Measurements from ENCODE around the gene CHD8. TPM values are rescaled to one million over a fixed set of nuclear protein-coding genes. Genes with fewer than 3 reads are reported as not detected.

Gene CHD8
- total RNA-seq, 4 donors from 2014 or later, result 67.3 to 122 (median 101) TPM

- H3K27me3 ChIP-seq, result no peaks in the 10 kb centered on the region
- H3K36me3 ChIP-seq, result peaks cover 52% of the 10 kb centered on the region
- TF ChIP-seq POLR2AphosphoS5 (IDR thresholded peaks at IDR 0.05) (no peak), POLR2A (IDR thresholded peaks at IDR 0.05) (no peak), CTCF (IDR thresholded peaks at IDR 0.05) (no peak), EP300 (IDR thresholded peaks at IDR 0.05) (no peak)
- 40% methylated on average over 2 of the region's 2 CpGs for WGBS
- H3K4me1 ChIP-seq, result peaks cover 30% of the 10 kb centered on the region
- no peaks in the 10 kb centered on the region for H3K9me3 ChIP-seq
- H3K4me3 ChIP-seq, result no peak overlapping the region
- no peak for DNase-seq (ENCODE audit: low spot score in 2 of 2)
- H3K27ac ChIP-seq, result peak overlapping the region; percentile 53
Observed at GRCh38 chr14:21431126-21431525, 24.8 kb downstream of the CHD8 start.

DNA sequence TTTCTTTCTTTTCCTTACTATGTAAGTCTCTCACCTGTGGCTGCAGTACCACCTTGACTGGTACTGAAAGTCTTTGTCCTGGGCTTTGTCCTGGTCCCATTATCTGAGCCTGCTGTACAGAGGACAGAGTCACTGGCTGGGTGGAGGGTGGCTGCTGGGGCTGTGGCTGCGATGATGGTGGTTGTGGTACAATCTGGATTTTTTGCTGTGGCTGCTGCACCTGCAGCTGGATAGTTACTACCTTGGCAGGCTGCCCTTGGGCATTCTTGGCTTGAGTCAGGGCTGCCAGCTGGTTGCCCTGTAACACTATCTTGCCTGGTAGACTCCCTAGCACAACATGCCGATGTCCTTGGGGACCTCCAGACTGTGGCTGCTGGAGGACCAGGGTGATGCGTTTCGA is 27.0 kb downstream of the CHD8 start:
- Histone ChIP-seq H3K4me3 (no peak overlapping the region), H3K36me3 (peaks cover 72% of the 10 kb centered on the region), H3K27ac (no peak overlapping the region), H3K4me1 (peaks cover 14% of the 10 kb centered on the region), H3K9me3 (no peaks in the 10 kb centered on the region), H3K27me3 (no peaks in the 10 kb centered on the region)
- TF ChIP-seq CTCF (IDR thresholded peaks at IDR 0.05), result no peak
- TF ChIP-seq POLR2A (IDR thresholded peaks at IDR 0.05), result no peak
- no peak for TF ChIP-seq EP300 (IDR thresholded peaks at IDR 0.05)
- DNase-seq (ENCODE audit: low spot score in 2 of 2), result no peak
- 86% methylated on average over 4 of the region's 4 CpGs for WGBS

- H3K4me1 ChIP-seq, result peaks cover 5% of the 10 kb centered on the region
- H3K27ac ChIP-seq, result no peak overlapping the region
- DNase-seq (ENCODE audit: low spot score in 2 of 2), result no peak
- peaks cover 94% of the 10 kb centered on the region for H3K36me3 ChIP-seq
- TF ChIP-seq POLR2AphosphoS5 (IDR thresholded peaks at IDR 0.05) (no peak), CTCF (IDR thresholded peaks at IDR 0.05) (no peak), POLR2A (IDR thresholded peaks at IDR 0.05) (no peak), EP300 (IDR thresholded peaks at IDR 0.05) (no peak)
- no peak overlapping the region for H3K4me3 ChIP-seq
- WGBS, result 97% methylated on average over 1 of the region's 1 CpG
- no peaks in the 10 kb centered on the region for H3K9me3 ChIP-seq
- H3K27me3 ChIP-seq, result no peaks in the 10 kb centered on the region
Observed at GRCh38 chr14:21426692-21427091, 29.2 kb downstream of the CHD8 start.

DNA sequence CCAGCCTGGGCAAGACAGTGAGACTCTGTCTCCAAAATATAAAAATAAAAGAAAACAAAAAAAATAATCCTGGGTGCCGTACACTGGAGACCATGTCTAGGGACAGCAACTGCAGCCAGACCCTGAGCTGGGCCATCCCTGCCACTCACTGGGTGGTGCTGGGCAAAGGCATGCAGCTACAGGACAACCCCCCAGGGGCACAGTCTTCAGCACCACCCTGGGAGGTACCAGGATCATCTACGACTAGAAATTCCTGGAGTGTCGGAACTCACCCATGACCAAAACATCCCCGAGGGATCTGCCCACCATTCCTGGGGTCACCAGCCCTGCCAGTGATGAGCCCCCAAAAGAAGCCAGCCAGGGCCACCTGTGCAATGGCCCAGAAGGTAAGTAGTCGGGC is 36.4 kb downstream of the CHD8 start:
- no peak overlapping the region for H3K4me3 ChIP-seq
- WGBS, result 81% methylated on average over 5 of the region's 5 CpGs
- no peak for TF ChIP-seq EP300 (IDR thresholded peaks at IDR 0.05)
- TF ChIP-seq CTCF (IDR thresholded peaks at IDR 0.05), result no peak
- TF ChIP-seq POLR2AphosphoS5 (IDR thresholded peaks at IDR 0.05), result no peak
- TF ChIP-seq POLR2A (IDR thresholded peaks at IDR 0.05), result no peak
- no peaks in the 10 kb centered on the region for H3K27me3 ChIP-seq
- DNase-seq (ENCODE audit: low spot score in 2 of 2), result no peak
- no peaks in the 10 kb centered on the region for H3K9me3 ChIP-seq
- no peak overlapping the region for H3K27ac ChIP-seq
- peaks cover 86% of the 10 kb centered on the region for H3K36me3 ChIP-seq
- H3K4me1 ChIP-seq, result no peaks in the 10 kb centered on the region

- H3K36me3 ChIP-seq, result peaks cover 87% of the 10 kb centered on the region
- WGBS, result 93% methylated on average over 4 of the region's 4 CpGs
- H3K27ac ChIP-seq, result no peak overlapping the region
- no peak for TF ChIP-seq POLR2A (IDR thresholded peaks at IDR 0.05)
- H3K4me1 ChIP-seq, result no peaks in the 10 kb centered on the region
- H3K27me3 ChIP-seq, result no peaks in the 10 kb centered on the region
- DNase-seq (ENCODE audit: low spot score in 2 of 2), result no peak
- no peaks in the 10 kb centered on the region for H3K9me3 ChIP-seq
- H3K4me3 ChIP-seq, result no peak overlapping the region
Observed at GRCh38 chr14:21415329-21415728, 40.6 kb downstream of the CHD8 start.

DNA sequence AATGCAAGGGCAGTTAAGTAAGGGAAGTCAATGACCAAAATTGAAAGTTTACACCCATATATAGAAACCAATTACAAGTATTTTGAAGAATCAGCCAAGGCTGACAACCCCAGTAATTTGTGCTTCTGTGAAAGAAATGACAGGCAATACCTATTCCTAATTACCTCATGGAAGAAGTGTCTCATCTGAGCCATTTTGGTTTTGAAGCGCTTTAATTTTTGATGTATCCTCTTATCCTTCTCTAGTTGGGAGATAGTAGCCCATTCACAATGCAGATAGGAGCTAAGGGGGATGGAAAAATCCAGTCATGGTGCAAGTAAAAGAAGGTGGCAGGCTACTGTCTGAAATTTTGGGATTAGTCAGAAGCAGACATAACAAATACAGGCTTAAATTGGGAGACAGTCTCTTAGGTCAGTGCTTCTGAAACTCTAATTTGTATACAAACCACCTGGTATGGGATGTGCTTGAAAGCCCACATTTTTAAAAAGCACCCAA is 41.7 kb downstream of the CHD8 start:
- no peak for TF ChIP-seq CTCF (IDR thresholded peaks at IDR 0.05)
- TF ChIP-seq POLR2AphosphoS5 (IDR thresholded peaks at IDR 0.05), result no peak
- TF ChIP-seq EP300 (IDR thresholded peaks at IDR 0.05), result no peak
- TF ChIP-seq POLR2A (IDR thresholded peaks at IDR 0.05), result no peak
- Histone ChIP-seq H3K27me3 (no peaks in the 10 kb centered on the region), H3K36me3 (peaks cover 87% of the 10 kb centered on the region), H3K27ac (no peak overlapping the region), H3K9me3 (no peaks in the 10 kb centered on the region), H3K4me3 (no peak overlapping the region), H3K4me1 (no peaks in the 10 kb centered on the region)
- DNase-seq (ENCODE audit: low spot score in 2 of 2), result no peak
- whole genome bisulfite sequencing, result 97% methylated on average over 1 of the region's 1 CpG
